Measurements from ENCODE around the gene RPRD1B.

DNA sequence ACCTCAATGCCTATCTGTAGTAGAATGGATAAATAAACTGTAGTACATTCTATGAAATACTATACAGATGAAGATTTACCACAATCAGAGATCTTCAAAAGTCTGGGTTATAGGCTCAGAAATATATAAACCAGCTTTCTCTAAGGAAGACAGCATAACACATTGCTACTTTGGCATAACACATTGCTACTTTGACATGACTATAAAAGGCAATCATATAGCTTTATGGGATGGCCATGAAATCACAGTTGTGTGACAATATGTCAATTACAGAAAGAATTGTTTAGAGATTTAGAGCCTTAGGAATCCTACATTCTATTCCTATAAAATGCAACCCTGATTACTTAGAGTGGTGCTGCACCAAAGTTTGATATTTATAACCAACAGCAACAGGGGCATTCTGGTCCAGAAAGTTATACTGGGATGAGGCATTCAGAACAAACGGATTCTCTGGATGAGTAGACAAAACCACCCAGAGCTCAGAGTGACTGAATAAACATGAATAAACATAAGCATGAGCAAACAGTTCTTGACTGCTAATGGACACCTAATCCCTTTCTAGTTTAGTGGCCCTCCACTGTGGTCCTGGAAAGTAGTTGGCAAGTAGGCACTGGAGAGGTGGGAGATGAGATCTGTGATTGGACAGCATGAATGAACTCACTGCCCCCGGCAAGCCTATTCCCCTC is 12.3 kb upstream of the RPRD1B start:
- no peak for TF ChIP-seq RBAK (CRISPR knock-in tag; IDR thresholded peaks at IDR 0.05)
- TF ChIP-seq, protein P1, sequence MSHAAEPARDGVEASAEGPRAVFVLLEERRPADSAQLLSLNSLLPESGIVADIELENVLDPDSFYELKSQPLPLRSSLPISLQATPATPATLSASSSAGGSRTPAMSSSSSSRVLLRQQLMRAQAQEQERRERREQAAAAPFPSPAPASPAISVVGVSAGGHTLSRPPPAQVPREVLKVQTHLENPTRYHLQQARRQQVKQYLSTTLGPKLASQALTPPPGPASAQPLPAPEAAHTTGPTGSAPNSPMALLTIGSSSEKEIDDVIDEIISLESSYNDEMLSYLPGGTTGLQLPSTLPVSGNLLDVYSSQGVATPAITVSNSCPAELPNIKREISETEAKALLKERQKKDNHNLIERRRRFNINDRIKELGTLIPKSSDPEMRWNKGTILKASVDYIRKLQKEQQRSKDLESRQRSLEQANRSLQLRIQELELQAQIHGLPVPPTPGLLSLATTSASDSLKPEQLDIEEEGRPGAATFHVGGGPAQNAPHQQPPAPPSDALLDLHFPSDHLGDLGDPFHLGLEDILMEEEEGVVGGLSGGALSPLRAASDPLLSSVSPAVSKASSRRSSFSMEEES (CRISPR knock-in tag; IDR thresholded peaks at IDR 0.05): no peak
- no peak for TF ChIP-seq SRSF9 (IDR thresholded peaks at IDR 0.05; ENCODE audit: borderline replicate concordance, insufficient read depth, low read depth, low read length, poor library complexity, severe bottlenecking)
- TF ChIP-seq ARNT (IDR thresholded peaks at IDR 0.05): no peak
- TF ChIP-seq ZNF616 (CRISPR knock-in tag; IDR thresholded peaks at IDR 0.05; ENCODE audit: low read depth): no peak
- no peak for TF ChIP-seq GTF2F1 (IDR thresholded peaks at IDR 0.05; ENCODE audit: low read length)
- no peak for TF ChIP-seq ZNF747 (CRISPR knock-in tag; IDR thresholded peaks at IDR 0.05; ENCODE audit: borderline replicate concordance)
- TF ChIP-seq CEBPB (IDR thresholded peaks at IDR 0.05; ENCODE audit: borderline replicate concordance, low read depth, low read length): no peak
- TF ChIP-seq ZKSCAN1 (IDR thresholded peaks at IDR 0.05; ENCODE audit: low read length): no peak
- TF ChIP-seq, protein P2, sequence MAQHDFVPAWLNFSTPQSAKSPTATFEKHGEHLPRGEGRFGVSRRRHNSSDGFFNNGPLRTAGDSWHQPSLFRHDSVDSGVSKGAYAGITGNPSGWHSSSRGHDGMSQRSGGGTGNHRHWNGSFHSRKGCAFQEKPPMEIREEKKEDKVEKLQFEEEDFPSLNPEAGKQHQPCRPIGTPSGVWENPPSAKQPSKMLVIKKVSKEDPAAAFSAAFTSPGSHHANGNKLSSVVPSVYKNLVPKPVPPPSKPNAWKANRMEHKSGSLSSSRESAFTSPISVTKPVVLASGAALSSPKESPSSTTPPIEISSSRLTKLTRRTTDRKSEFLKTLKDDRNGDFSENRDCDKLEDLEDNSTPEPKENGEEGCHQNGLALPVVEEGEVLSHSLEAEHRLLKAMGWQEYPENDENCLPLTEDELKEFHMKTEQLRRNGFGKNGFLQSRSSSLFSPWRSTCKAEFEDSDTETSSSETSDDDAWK (CRISPR knock-in tag; IDR thresholded peaks at IDR 0.05): no peak
- TF ChIP-seq, protein P3, sequence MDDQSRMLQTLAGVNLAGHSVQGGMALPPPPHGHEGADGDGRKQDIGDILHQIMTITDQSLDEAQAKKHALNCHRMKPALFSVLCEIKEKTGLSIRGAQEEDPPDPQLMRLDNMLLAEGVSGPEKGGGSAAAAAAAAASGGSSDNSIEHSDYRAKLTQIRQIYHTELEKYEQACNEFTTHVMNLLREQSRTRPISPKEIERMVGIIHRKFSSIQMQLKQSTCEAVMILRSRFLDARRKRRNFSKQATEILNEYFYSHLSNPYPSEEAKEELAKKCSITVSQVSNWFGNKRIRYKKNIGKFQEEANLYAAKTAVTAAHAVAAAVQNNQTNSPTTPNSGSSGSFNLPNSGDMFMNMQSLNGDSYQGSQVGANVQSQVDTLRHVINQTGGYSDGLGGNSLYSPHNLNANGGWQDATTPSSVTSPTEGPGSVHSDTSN (CRISPR knock-in tag; IDR thresholded peaks at IDR 0.05; ENCODE audit: borderline replicate concordance): no peak
- TF ChIP-seq POLR2AphosphoS5 (IDR thresholded peaks at IDR 0.05; ENCODE audit: low read depth, low read length): no peak
- TF ChIP-seq CREM (IDR thresholded peaks at IDR 0.05): no peak
- no peak for TF ChIP-seq CREM (CRISPR knock-in tag; IDR thresholded peaks at IDR 0.05)
